ENCODE results near the gene AURKAIP1. TPM values are rescaled to one million over a fixed set of nuclear protein-coding genes. Genes with fewer than 3 reads are reported as not detected.
A peak's percentile ranks its signal among the peaks of the same experiment; 100 is the strongest.

The AURKAIP1 gene
- total and polyA plus RNA-seq, 2 of the 4 experiments (the other 2 are of a cell fraction): 45.7 to 107 TPM

DNA sequence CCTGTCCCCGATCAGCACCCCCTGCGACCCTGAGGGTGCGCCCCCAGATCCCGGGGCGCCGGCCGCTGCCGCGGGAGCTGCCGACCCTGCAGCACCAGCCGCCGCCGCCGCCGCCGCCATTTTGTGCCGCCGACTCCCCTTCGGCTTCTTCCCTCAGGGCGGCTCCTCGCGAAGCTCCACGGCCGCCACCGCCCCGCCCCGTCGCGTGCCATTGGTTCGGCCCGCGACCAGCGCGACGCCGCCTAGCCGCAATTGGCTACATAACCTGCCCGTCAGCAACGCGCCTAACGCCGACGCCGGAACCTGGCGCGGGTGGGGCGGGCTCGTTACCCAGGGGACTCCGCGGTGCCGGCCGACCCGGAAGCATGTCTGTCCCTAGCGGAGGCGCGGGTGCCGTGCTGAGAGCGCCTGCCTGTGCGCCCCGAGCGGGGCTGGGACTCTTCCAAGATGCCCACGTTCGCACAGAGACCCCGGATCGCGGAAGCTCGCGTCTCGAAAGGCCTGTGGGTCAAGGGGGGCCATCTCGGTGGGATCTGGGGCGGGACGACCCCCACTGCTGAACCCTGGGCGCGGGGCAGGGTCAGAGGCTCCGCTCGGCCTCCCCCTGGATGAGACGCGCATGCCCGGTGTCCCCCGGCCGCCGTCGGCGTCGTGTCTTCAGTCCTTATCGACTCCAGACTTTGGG lies 24.3 kb upstream of the AURKAIP1 start, which contains the start of gene CCNL2:
TSS of gene CCNL2 (minus strand) at position 149 of the 685 bp plus-strand sequence. CDS start at position 120, 29 bp downstream.
- Histone ChIP-seq H3K14ac (replicated peaks; ENCODE audit: low read depth, low read length) (peak within 1 kb of the TSS; percentile 99), H3K36me3 (ENCODE audit: control insufficient read depth, insufficient read depth, low read length) (peaks cover 48% of the 10 kb centered on the region), H3K4me3 (ENCODE audit: insufficient read depth, low read depth, low read length) (peak within 1 kb of the TSS; percentile 97), H3K79me1 (ENCODE audit: low read depth in 1 of 2, low read length in 2 of 2) (peaks cover 21 to 61% of the 10 kb centered on the region in 2 experiments), H3K18ac (ENCODE audit: low read depth, low read length) (peak within 1 kb of the TSS; percentile 23; the same call in 1 of the 2 replicates), H2BK20ac (ENCODE audit: low read depth, low read length) (no peak within 1 kb of the TSS), H4K20me1 (ENCODE audit: insufficient read depth, low read length) (peaks cover 31% of the 10 kb centered on the region; the same call in 1 of the 2 replicates), H4K8ac (ENCODE audit: low read depth in 2 of 2, low read length in 2 of 2) (peak within 1 kb of the TSS; percentile 83 to 99), H3K56ac (ENCODE audit: extremely low read depth, insufficient read depth, low read length) (peak within 1 kb of the TSS; percentile 92), H2BK120ac (ENCODE audit: low read depth, low read length) (peak within 1 kb of the TSS; percentile 48), H3K27ac (ENCODE audit: insufficient read depth, low read length) (peak within 1 kb of the TSS; percentile 96), H2BK5ac (ENCODE audit: low read depth, low read length, poor library complexity, severe bottlenecking) (peak within 1 kb of the TSS; percentile 88), H3K9me3 (ENCODE audit: control insufficient read depth, insufficient read depth, low read length) (no peaks in the 10 kb centered on the region), H3K9ac (ENCODE audit: low read depth, low read length) (peak within 1 kb of the TSS; percentile 97), H3K4me1 (ENCODE audit: control insufficient read depth, insufficient read depth, low read length) (peaks cover 12% of the 10 kb centered on the region), H4K5ac (ENCODE audit: low read depth, low read length) (peak within 1 kb of the TSS; percentile 84), H2AFZ (replicated peaks; ENCODE audit: low read length, poor library complexity) (peak within 1 kb of the TSS; percentile 94), H2BK15ac (ENCODE audit: low read depth, low read length) (no peak within 1 kb of the TSS), H3K23ac (ENCODE audit: low read depth, low read length) (peak within 1 kb of the TSS; percentile 98), H3K27me3 (ENCODE audit: control insufficient read depth, insufficient read depth, low read length) (no peaks in the 10 kb centered on the region), H3K9me1 (ENCODE audit: insufficient read depth, low read length) (peaks cover 11% of the 10 kb centered on the region), H4K91ac (ENCODE audit: insufficient read depth, low read depth, low read length) (peak within 1 kb of the TSS; percentile 86), H2AK5ac (ENCODE audit: low read depth, low read length) (peak within 1 kb of the TSS; percentile 97), H3K4me2 (ENCODE audit: low read depth, low read length) (peak within 1 kb of the TSS; percentile 93), H3K4ac (ENCODE audit: low read depth, low read length) (peak within 1 kb of the TSS; percentile 96), H2AK9ac (replicated peaks; ENCODE audit: low read depth, low read length, poor library complexity) (peak within 1 kb of the TSS; percentile 99)
- DNase-seq (peak; percentile 97), ATAC-seq (ENCODE audit: low read depth) (peak; percentile 96)
- intact Hi-C loops (cut with micrococcal nuclease) (loop anchor here (2.0 kb wide), 2 partner anchors 51 to 71 kb away; partner anchors contain the start of genes ATAD3B and DVL1), in situ Hi-C loops (cut with MboI; ENCODE audit: low sequenced_read_pairs) (no loop called here), dilution Hi-C loops (cut with HindIII; ENCODE audit: low sequenced_read_pairs, unreplicated experiment) (no loop called here)
- CTCF ChIA-PET: interaction anchor here (0.7 to 1.0 kb wide), 2 partner anchors 11 to 24 kb away, joined by 3 to 4 read pairs; no protein-coding TSS in a partner anchor
- BruUV-seq (replicated peaks): no TSS peak
- 1% methylated on average over 38 of the region's 86 CpGs; no CpG with 5 or more reads in 1 of the 2 experiments for WGBS, 2 experiments (ENCODE audit: extremely low coverage in 2 of 2, insufficient read length in 1 of 2)
- POLR2A ChIA-PET (ENCODE audit: unreplicated experiment): interaction anchor here (0.7 to 0.9 kb wide), 2 partner anchors 10 to 42 kb away, joined by 3 to 4 read pairs; no protein-coding TSS in a partner anchor
- TF ChIP-seq, protein P1, sequence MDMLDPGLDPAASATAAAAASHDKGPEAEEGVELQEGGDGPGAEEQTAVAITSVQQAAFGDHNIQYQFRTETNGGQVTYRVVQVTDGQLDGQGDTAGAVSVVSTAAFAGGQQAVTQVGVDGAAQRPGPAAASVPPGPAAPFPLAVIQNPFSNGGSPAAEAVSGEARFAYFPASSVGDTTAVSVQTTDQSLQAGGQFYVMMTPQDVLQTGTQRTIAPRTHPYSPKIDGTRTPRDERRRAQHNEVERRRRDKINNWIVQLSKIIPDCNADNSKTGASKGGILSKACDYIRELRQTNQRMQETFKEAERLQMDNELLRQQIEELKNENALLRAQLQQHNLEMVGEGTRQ (IDR thresholded peaks at IDR 0.05; ENCODE audit: low read depth, low read length): no peak
- TF ChIP-seq BHLHE40 (IDR thresholded peaks at IDR 0.05; ENCODE audit: low read depth, low read length) (no peak; the same call in 1 of the 2 replicates), CHD1 (IDR thresholded peaks at IDR 0.05; ENCODE audit: low read depth, low read length) (no peak), FOS (IDR thresholded peaks at IDR 0.05; ENCODE audit: low read depth, low read length) (peak; percentile 93), RAD21 (IDR thresholded peaks at IDR 0.05; ENCODE audit: low read length) (peak; percentile 22; the same call in 1 of the 2 replicates), NFE2L2 (IDR thresholded peaks at IDR 0.05; ENCODE audit: low read depth, low read length) (no peak), MAZ (IDR thresholded peaks at IDR 0.05; ENCODE audit: borderline replicate concordance, low read depth, low read length) (peak; percentile 85; the same call in 1 of the 2 replicates), POLR2A (IDR thresholded peaks at IDR 0.05; ENCODE audit: low read depth, low read length) (peak; percentile 51), MAFK (IDR thresholded peaks at IDR 0.05; ENCODE audit: low read depth, low read length) (no peak), CEBPB (IDR thresholded peaks at IDR 0.05; ENCODE audit: low read depth, low read length) (no peak), SMC3 (IDR thresholded peaks at IDR 0.05; ENCODE audit: low read depth, low read length) (no peak), RCOR1 (IDR thresholded peaks at IDR 0.05; ENCODE audit: insufficient replicate concordance, low read length) (no peak)
- TF ChIP-seq, protein P2, sequence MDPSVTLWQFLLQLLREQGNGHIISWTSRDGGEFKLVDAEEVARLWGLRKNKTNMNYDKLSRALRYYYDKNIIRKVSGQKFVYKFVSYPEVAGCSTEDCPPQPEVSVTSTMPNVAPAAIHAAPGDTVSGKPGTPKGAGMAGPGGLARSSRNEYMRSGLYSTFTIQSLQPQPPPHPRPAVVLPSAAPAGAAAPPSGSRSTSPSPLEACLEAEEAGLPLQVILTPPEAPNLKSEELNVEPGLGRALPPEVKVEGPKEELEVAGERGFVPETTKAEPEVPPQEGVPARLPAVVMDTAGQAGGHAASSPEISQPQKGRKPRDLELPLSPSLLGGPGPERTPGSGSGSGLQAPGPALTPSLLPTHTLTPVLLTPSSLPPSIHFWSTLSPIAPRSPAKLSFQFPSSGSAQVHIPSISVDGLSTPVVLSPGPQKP (IDR thresholded peaks at IDR 0.05; ENCODE audit: borderline replicate concordance, low read depth, low read length): no peak
- TF ChIP-seq, protein P3, sequence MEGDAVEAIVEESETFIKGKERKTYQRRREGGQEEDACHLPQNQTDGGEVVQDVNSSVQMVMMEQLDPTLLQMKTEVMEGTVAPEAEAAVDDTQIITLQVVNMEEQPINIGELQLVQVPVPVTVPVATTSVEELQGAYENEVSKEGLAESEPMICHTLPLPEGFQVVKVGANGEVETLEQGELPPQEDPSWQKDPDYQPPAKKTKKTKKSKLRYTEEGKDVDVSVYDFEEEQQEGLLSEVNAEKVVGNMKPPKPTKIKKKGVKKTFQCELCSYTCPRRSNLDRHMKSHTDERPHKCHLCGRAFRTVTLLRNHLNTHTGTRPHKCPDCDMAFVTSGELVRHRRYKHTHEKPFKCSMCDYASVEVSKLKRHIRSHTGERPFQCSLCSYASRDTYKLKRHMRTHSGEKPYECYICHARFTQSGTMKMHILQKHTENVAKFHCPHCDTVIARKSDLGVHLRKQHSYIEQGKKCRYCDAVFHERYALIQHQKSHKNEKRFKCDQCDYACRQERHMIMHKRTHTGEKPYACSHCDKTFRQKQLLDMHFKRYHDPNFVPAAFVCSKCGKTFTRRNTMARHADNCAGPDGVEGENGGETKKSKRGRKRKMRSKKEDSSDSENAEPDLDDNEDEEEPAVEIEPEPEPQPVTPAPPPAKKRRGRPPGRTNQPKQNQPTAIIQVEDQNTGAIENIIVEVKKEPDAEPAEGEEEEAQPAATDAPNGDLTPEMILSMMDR (conservative IDR thresholded peaks at IDR 0.05; ENCODE audit: low read depth, low read length): peak; percentile 55
